HCT116 (cell line): ENCODE measurements around the gene PTPRCAP. TPM values are rescaled to one million over a fixed set of nuclear protein-coding genes. Genes with fewer than 3 reads are reported as not detected.

ENCODE experiments used
- ATAC-seq: fragments of 200-7000 bp; cut with Tn5 transposase; 2 replicates; pipeline ENCODE4 v1.9.1; 2020; ENCODE audit warnings: mild to moderate bottlenecking, moderate library complexity
- BruUV-seq: library from RNA; stranded (reverse); fragments of 400-500 nt; replicated peaks from 2 replicates; lab custom pipeline; 2021; lab: Mats Ljungman, UMichigan
- CTCF ChIA-PET: fragments of 300-600 bp; sonication (Branson Sonifier 250); formaldehyde crosslinking; loops from one replicate; lab custom pipeline; 2021; ENCODE audit warnings: antibody characterized with exemption; lab: Charles Lee
- POLR2A ChIA-PET: fragments of 300-600, 350-600 bp; sonication (Branson Sonifier 250); formaldehyde crosslinking; loops from one replicate; lab custom pipeline; 2021; ENCODE audit warnings: antibody characterized with exemption; lab: Charles Lee
- RAD21 ChIA-PET, 2 experiments: fragments of 300-600 bp; sonication (Branson Sonifier 250); formaldehyde crosslinking; loops; one replicate each; lab custom pipeline; 2023; ENCODE audit warnings: low total read pairs in 2 of 2; ENCODE audit not compliant: uncharacterized antibody in 2 of 2, unreplicated experiment in 2 of 2, low non-redundant PET in 1 of 2; lab: Charles Lee
- DNase-seq: peaks from one replicate; pipeline ENCODE4 v3.0.0-alpha.2; 2010; ENCODE audit warnings: low read depth, low spot score
- H2AFZ ChIP-seq: fragments of 200-600 bp; shearing (Covaris generic), sonication (generic); 2 replicates; pipeline ENCODE4 v1.6.1; 2017; ENCODE audit warnings: low read depth, mixed run types, mixed read lengths, antibody characterized with exemption, low read length; ENCODE audit not compliant: poor library complexity, severe bottlenecking
- H3K27ac ChIP-seq: 2 replicates; pipeline ENCODE4 v1.5.1; 2012; ENCODE audit warnings: low read depth, low read length
- H3K27me3 ChIP-seq: fragments of 200-600 bp; sonication (generic); 2 replicates; pipeline ENCODE4 v1.6.1; 2016; ENCODE audit warnings: mixed run types, low read length, mixed read lengths; ENCODE audit not compliant: insufficient read depth
- H3K36me3 ChIP-seq, 2 experiments: fragments of 200-500 bp in 1 of 2; fragments of 200-600 bp in 1 of 2; sonication (Bioruptor generic) in 1 of 2; sonication (generic) in 1 of 2; 2 replicates each; pipeline versions ENCODE4 v1.5.1 to v1.6.1; 2014 to 2016; ENCODE audit warnings: low read length in 2 of 2, inconsistent platforms in 1 of 2, mixed read lengths in 1 of 2, mixed run types in 1 of 2; ENCODE audit not compliant: insufficient read depth in 2 of 2, control insufficient read depth in 1 of 2
- H3K4me1 ChIP-seq, 2 experiments: fragments of 200-600 bp in 1 of 2; sonication (generic) in 1 of 2; 2 replicates each; pipeline versions ENCODE4 v1.5.1 to v1.6.1; 2012 to 2017; ENCODE audit warnings: low read length in 2 of 2, inconsistent platforms in 1 of 2, mild to moderate bottlenecking in 1 of 2, mixed read lengths in 1 of 2, mixed run types in 1 of 2, moderate library complexity in 1 of 2; ENCODE audit not compliant: insufficient read depth in 2 of 2, control insufficient read depth in 1 of 2
- H3K4me2 ChIP-seq: fragments of 200-600 bp; sonication (generic); 2 replicates; pipeline ENCODE4 v1.6.1; 2017; ENCODE audit warnings: mixed run types, low read length, mixed read lengths
- H3K4me3 ChIP-seq, 2 experiments: fragments of 200-600 bp in 1 of 2; sonication (generic) in 1 of 2; replicated peaks in 1 of 2; 2 replicates each; pipeline ENCODE4 v1.5.1; 2011 to 2016; ENCODE audit warnings: low read length in 2 of 2, control low read depth in 1 of 2, low read depth in 1 of 2, mild to moderate bottlenecking in 1 of 2, mixed read lengths in 1 of 2, mixed run types in 1 of 2
- H3K79me2 ChIP-seq: fragments of 200-600 bp; sonication (generic); 2 replicates; pipeline ENCODE4 v1.6.1; 2017; ENCODE audit warnings: mild to moderate bottlenecking, mixed run types, low read length, moderate library complexity, mixed read lengths; ENCODE audit not compliant: insufficient read depth
- H3K9ac ChIP-seq: fragments of 200-600 bp; sonication (generic); 2 replicates; pipeline ENCODE4 v1.6.1; 2016; ENCODE audit warnings: low read length, mixed read lengths
- H3K9me2 ChIP-seq: fragments of 200-600 bp; sonication (generic), shearing (Covaris generic); 2 replicates; pipeline ENCODE4 v1.6.1; 2017; ENCODE audit warnings: mixed run types, mild to moderate bottlenecking, moderate library complexity; ENCODE audit not compliant: insufficient read depth
- H3K9me3 ChIP-seq, 2 experiments: fragments of 200-500 bp in 1 of 2; fragments of 200-600 bp in 1 of 2; sonication (Bioruptor generic) in 1 of 2; sonication (generic) in 1 of 2; 2 replicates each; pipeline ENCODE4 v1.6.1; 2014 to 2017; ENCODE audit warnings: low read length in 2 of 2, mixed read lengths in 2 of 2, inconsistent platforms in 1 of 2, low read depth in 1 of 2, mild to moderate bottlenecking in 1 of 2, mixed run types in 1 of 2, moderate library complexity in 1 of 2; ENCODE audit not compliant: control insufficient read depth in 1 of 2, insufficient read depth in 1 of 2
- H4K20me1 ChIP-seq: fragments of 200-600 bp; sonication (generic), shearing (Covaris generic); 2 replicates; pipeline ENCODE4 v1.6.1; 2017; ENCODE audit warnings: mixed run types, mild to moderate bottlenecking, moderate library complexity; ENCODE audit not compliant: insufficient read depth
- ATF3 ChIP-seq: IDR thresholded peaks from 2 replicates; pipeline ENCODE4 v1.6.1; 2012
- CBX3 ChIP-seq: IDR thresholded peaks from 2 replicates; pipeline ENCODE4 v1.6.1; 2012; ENCODE audit warnings: low read depth
- CEBPB ChIP-seq: IDR thresholded peaks from 2 replicates; pipeline ENCODE4 v1.6.1; 2012; ENCODE audit warnings: low read depth
- FOSL1 ChIP-seq: IDR thresholded peaks from 2 replicates; pipeline ENCODE4 v1.6.1; 2012; ENCODE audit warnings: low read depth
- JUND ChIP-seq: IDR thresholded peaks from 2 replicates; pipeline ENCODE4 v1.6.1; 2012
- MAX ChIP-seq: IDR thresholded peaks from 2 replicates; pipeline ENCODE4 v1.6.1; 2012
- POLR2A ChIP-seq: IDR thresholded peaks from 2 replicates; pipeline ENCODE4 v1.7.0; 2011; ENCODE audit warnings: borderline replicate concordance; ENCODE audit not compliant: insufficient read depth, insufficient read length; ENCODE audit errors: extremely low read depth
- POLR2AphosphoS5 ChIP-seq: IDR thresholded peaks from 2 replicates; pipeline ENCODE4 v1.6.1; 2011; ENCODE audit warnings: mild to moderate bottlenecking, low read depth, low read length, moderate library complexity
- REST ChIP-seq: IDR thresholded peaks from 2 replicates; pipeline ENCODE4 v1.6.1; 2012; ENCODE audit warnings: low read depth
- SP1 ChIP-seq: IDR thresholded peaks from 2 replicates; pipeline ENCODE4 v1.6.1; 2012; ENCODE audit warnings: low read depth
- SRF ChIP-seq: IDR thresholded peaks from 2 replicates; pipeline ENCODE4 v1.6.1; 2012; ENCODE audit warnings: low read depth
- TCF7L2 ChIP-seq: IDR thresholded peaks from 2 replicates; pipeline ENCODE4 v1.7.0; 2011; ENCODE audit warnings: borderline replicate concordance, inconsistent platforms; ENCODE audit not compliant: insufficient read depth, insufficient read length; ENCODE audit errors: extremely low read depth
- YY1 ChIP-seq: IDR thresholded peaks from 2 replicates; pipeline ENCODE4 v1.6.1; 2011; ENCODE audit warnings: low read length, low read depth, moderate library complexity, mild to moderate bottlenecking; ENCODE audit not compliant: insufficient replicate concordance; ENCODE audit errors: extremely low read depth
- ZFX ChIP-seq: fragments of 450-650 bp; IDR thresholded peaks from 2 replicates; pipeline ENCODE4 v1.6.1; 2017
- intact Hi-C: fragments of 100-400 bp; cut with micrococcal nuclease; formaldehyde crosslinking; loops from 2 replicates; pipeline ENCODE4 v1.10.0; 2022
- total RNA-seq: library from RNA; stranded (reverse); gene quantifications from one replicate; pipeline ENCODE4 v1.2.1, GENCODE V29; 2021; ENCODE audit not compliant: unreplicated experiment

PTPRCAP gene
- total RNA-seq, 1 experiment from 2014 or later, result 1.4 TPM

- H3K79me2 ChIP-seq, result peaks cover 21% of the 10 kb centered on the region
- intact Hi-C loops, result no loop called here
- BruUV-seq, result no TSS peak
- DNase-seq (no peak), ATAC-seq (no peak)
- TF ChIP-seq POLR2AphosphoS5 (no peak), FOSL1 (no peak), MAX (no peak), POLR2A (no peak)
- H3K9me2 ChIP-seq, result no peaks in the 10 kb centered on the region
- no peak overlapping the region for H3K9ac ChIP-seq
- peaks cover 10 to 17% of the 10 kb centered on the region in 2 experiments; a peak in 3 of 4 replicates for H3K36me3 ChIP-seq
- CTCF ChIA-PET, result no interaction called here
- no peak overlapping the region for H2AFZ ChIP-seq
- H3K4me3 ChIP-seq, result no peak overlapping the region
- H3K9me3 ChIP-seq, result no peaks in the 10 kb centered on the region
- peaks cover 8 to 15% of the 10 kb centered on the region in 2 experiments for H3K4me1 ChIP-seq
- no peak overlapping the region for H3K27ac ChIP-seq
- H3K27me3 ChIP-seq, result no peaks in the 10 kb centered on the region
- H4K20me1 ChIP-seq, result no peaks in the 10 kb centered on the region
- H3K4me2 ChIP-seq, result no peak overlapping the region
- POLR2A ChIA-PET, result no interaction called here
- RAD21 ChIA-PET, result no interaction called here
Observed at GRCh38 chr11:67433536-67434394, 3.7 kb downstream of the PTPRCAP start.

- Histone ChIP-seq H3K36me3 (peaks cover 10 to 17% of the 10 kb centered on the region in 2 experiments; a peak in 3 of 4 replicates), H3K4me3 (no peak overlapping the region), H3K4me1 (peaks cover 10 to 18% of the 10 kb centered on the region in 2 experiments), H3K4me2 (no peak overlapping the region), H3K79me2 (peaks cover 27% of the 10 kb centered on the region), H2AFZ (no peak overlapping the region), H3K27me3 (no peaks in the 10 kb centered on the region), H3K9me2 (no peaks in the 10 kb centered on the region), H3K9ac (no peak overlapping the region), H3K27ac (no peak overlapping the region), H3K9me3 (no peaks in the 10 kb centered on the region), H4K20me1 (no peaks in the 10 kb centered on the region)
- intact Hi-C loops, result no loop called here
- ChIA-PET POLR2A (no interaction called here), CTCF (no interaction called here), RAD21 (no interaction called here)
- TF ChIP-seq TCF7L2, result no peak
- no peak for TF ChIP-seq REST
- no peak for TF ChIP-seq FOSL1
- TF ChIP-seq ZFX, result no peak
- no peak for TF ChIP-seq ATF3
- no peak for TF ChIP-seq POLR2A
- no peak for TF ChIP-seq POLR2AphosphoS5
- no peak for TF ChIP-seq MAX
- no peak for TF ChIP-seq JUND
- TF ChIP-seq SRF, result no peak
- TF ChIP-seq SP1, result no peak
- TF ChIP-seq YY1, result no peak
- TF ChIP-seq CBX3, result no peak
- TF ChIP-seq CEBPB, result no peak
- ATAC-seq (no peak), DNase-seq (no peak)
- no TSS peak for BruUV-seq
Observed at GRCh38 chr11:67432655-67433349, 4.7 kb downstream of the PTPRCAP start.
